KOPT-K1 (cell line): Measurements from ENCODE around the gene EFL1.

Experiments
- H3K27ac ChIP-seq: fragments of 200-600 bp; sonication (generic); 2 replicates; pipeline ENCODE4 v1.5.1; 2016; ENCODE audit warnings: antibody characterized with exemption, mild to moderate bottlenecking, low read depth, low read length; ENCODE audit not compliant: poor library complexity, severe bottlenecking
- H3K36me3 ChIP-seq: fragments of 200-600 bp; sonication (generic); 2 replicates; pipeline ENCODE4 v1.5.1; 2017; ENCODE audit warnings: antibody characterized with exemption, mild to moderate bottlenecking, low read length, moderate library complexity; ENCODE audit not compliant: insufficient read depth
- H3K9me3 ChIP-seq: fragments of 200-600 bp; sonication (generic); 2 replicates; pipeline ENCODE4 v1.5.1; 2017; ENCODE audit warnings: antibody characterized with exemption, low read length, mild to moderate bottlenecking; ENCODE audit not compliant: insufficient read depth, poor library complexity, severe bottlenecking

Gene EFL1

DNA sequence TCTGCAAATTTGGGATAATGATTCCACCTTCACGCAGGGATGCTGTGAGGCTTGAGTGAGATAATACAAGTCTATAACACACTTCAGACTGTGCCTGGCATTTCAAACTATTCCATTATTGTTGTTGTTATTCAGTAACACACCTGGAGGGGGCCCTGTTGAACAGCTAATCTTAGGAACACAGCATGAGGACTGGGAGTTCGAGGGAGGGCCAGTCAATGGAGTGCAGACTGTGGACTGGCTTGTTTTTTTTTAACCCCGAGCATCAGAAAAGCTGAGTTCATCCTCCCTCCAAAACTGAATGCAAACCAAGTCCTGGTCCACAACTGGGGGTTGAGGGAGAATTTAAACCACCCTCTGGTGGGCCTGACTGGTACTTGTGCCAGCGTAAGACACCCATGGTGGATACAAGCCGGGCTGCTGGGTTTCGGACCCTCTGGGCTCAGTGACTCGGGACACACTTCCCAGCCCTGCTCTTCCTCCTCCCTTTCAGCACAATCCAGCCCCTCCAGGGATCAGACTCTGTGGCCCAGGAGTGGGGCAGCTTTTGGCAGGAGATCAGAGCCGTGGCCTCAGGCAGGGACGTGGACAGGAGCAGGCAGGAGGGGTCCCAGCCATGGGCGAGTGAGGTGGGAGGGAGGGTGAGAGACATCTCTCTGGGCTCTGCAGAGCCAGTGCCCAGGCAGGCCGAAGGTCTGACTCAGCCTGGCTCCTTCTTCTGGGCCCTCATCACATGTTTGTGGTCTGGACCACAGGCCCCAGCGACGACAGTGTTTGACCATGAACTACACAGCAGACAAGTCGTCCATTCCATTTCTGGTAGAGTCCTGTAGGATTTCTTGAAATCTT, 180.4 kb downstream of the EFL1 start:
- H3K36me3 ChIP-seq = no peaks in the 10 kb centered on the region
- no peak overlapping the region for H3K27ac ChIP-seq
- H3K9me3 ChIP-seq = no peaks in the 10 kb centered on the region

GRCh38 chr15:82080774-82081173, 181.8 kb downstream of the EFL1 start:
- no peaks in the 10 kb centered on the region for H3K36me3 ChIP-seq
- H3K27ac ChIP-seq = no peak overlapping the region
- H3K9me3 ChIP-seq = no peaks in the 10 kb centered on the region
